Prostate gland (tissue), 2 donors: ENCODE measurements around the gene CTNNA1.

Experiments used
- POLR2A ChIP-seq: fragments of 450-650 bp; IDR thresholded peaks from one replicate; pipeline ENCODE4 v1.6.1; 2016; ENCODE audit warnings: antibody characterized with exemption, mild to moderate bottlenecking
- TF ChIP-seq, protein P1 (sequence below), 4 experiments: fragments of 200-600 bp in 2 of 4; fragments of 450-650 bp in 2 of 4; sonication (generic) in 2 of 4; IDR thresholded peaks; 1 replicate in 3 of 4; 2 replicates in 1 of 4; pipeline ENCODE4 v1.5.1; 2016 to 2019; ENCODE audit warnings: antibody characterized with exemption in 4 of 4, mild to moderate bottlenecking in 2 of 4, moderate library complexity in 2 of 4

GRCh38 chr5:138824516-138824915 is 71.3 kb downstream of the CTNNA1 start:
- TF ChIP-seq, protein P1, sequence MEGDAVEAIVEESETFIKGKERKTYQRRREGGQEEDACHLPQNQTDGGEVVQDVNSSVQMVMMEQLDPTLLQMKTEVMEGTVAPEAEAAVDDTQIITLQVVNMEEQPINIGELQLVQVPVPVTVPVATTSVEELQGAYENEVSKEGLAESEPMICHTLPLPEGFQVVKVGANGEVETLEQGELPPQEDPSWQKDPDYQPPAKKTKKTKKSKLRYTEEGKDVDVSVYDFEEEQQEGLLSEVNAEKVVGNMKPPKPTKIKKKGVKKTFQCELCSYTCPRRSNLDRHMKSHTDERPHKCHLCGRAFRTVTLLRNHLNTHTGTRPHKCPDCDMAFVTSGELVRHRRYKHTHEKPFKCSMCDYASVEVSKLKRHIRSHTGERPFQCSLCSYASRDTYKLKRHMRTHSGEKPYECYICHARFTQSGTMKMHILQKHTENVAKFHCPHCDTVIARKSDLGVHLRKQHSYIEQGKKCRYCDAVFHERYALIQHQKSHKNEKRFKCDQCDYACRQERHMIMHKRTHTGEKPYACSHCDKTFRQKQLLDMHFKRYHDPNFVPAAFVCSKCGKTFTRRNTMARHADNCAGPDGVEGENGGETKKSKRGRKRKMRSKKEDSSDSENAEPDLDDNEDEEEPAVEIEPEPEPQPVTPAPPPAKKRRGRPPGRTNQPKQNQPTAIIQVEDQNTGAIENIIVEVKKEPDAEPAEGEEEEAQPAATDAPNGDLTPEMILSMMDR (IDR thresholded peaks at IDR 0.05), result no peak
- TF ChIP-seq POLR2A, result no peak
